ENCODE data around the gene VPS41.

VPS41 gene

DNA sequence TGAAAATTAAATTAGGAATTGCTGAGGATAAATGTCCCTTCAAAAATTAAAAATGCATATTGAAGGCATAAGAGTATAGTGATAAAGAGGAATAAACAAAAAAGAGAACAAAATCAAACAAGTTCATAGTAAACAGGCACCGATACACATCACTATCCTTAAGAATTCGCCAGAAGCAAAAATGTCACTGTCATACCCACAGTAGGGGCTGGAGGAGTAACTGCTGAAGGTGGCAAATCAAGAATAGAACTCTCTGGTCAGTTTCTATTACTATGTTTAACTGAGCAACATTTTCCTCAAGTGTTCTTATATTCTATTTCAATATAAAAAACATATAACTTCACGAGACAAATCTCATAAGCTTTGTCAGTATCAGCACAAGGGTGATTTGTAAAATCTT is 84.0 kb downstream of the VPS41 start:
- no peak overlapping the region for H3K27ac ChIP-seq
- H3K4me3 ChIP-seq: no peak overlapping the region
- H3K4me2 ChIP-seq: no peak overlapping the region
- H3K27me3 ChIP-seq: no peaks in the 10 kb centered on the region
- TF ChIP-seq Cebpa-rat (IDR thresholded peaks at IDR 0.05): no peak
- H3K4me1 ChIP-seq: peaks cover 11 to 21% (median 14%) of the 10 kb centered on the region in 10 experiments
- H3K9me3 ChIP-seq (replicated peaks in 1 of 11): peaks cover 14 to 20% (median 16%) of the 10 kb centered on the region in 11 experiments
- peaks cover 11 to 52% (median 20%) of the 10 kb centered on the region in 11 experiments; a peak in 16 of 22 replicates for H3K36me3 ChIP-seq
- peaks cover 0 to 47% (median 0%) of the 10 kb centered on the region in 11 experiments; a peak in 3 of 22 replicates for H4K20me1 ChIP-seq
- no peak overlapping the region for H3K9ac ChIP-seq

DNA sequence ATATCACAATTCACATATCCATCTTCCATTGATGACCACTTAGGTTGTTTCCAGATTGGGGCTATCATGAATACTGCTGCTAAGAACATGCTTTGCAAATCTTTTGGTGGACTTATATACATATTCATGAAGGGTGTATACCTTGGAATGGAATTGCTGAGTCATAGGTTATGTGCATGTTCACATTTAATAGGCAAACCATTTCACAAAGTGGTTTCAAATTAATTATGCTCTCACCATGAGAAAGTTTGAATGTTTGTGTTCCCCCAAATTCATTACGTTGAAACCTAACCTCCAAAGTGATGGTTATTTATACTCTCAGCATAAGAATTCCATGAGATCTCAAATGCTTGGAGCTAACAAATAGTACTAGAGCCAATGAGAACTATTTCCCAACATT is 86.4 kb downstream of the VPS41 start:
- Histone ChIP-seq H4K20me1 (peaks cover 0 to 37% (median 0%) of the 10 kb centered on the region in 11 experiments; a peak in 3 of 22 replicates), H3K4me1 (peaks cover 11 to 23% (median 14%) of the 10 kb centered on the region in 10 experiments), H3K9me3 (replicated peaks in 1 of 11) (peaks cover 16 to 27% (median 23%) of the 10 kb centered on the region in 11 experiments), H3K27me3 (no peaks in the 10 kb centered on the region), H3K9ac (no peak overlapping the region), H3K36me3 (peaks cover 21 to 64% (median 35%) of the 10 kb centered on the region in 11 experiments; a peak in 21 of 22 replicates), H3K4me2 (no peak overlapping the region), H3K4me3 (no peak overlapping the region), H3K27ac (no peak overlapping the region)
- TF ChIP-seq Cebpa-rat (IDR thresholded peaks at IDR 0.05): no peak

DNA sequence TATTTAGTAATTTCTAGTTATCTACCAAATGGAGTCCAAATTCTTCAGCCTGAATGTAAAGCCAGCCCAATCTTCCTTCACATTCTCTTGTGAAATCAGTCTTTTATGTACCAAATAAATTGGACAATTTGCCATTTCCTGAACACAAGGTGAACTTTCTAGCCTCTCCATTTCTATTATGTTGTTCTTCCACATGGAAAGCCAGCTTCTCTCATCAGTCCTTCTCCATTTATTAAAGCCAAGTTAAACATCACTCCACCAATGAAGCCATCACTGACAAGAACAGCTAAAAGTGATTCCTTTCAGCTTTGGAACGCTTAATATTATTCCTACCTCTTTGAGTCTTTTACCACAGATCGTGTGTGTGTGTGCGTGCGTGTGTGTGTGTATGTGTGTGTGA is 88.4 kb downstream of the VPS41 start:
- TF ChIP-seq Cebpa-rat (IDR thresholded peaks at IDR 0.05): no peak
- Histone ChIP-seq H3K4me1 (peaks cover under 1 to 12% (median 2%) of the 10 kb centered on the region in 10 experiments), H3K27me3 (no peaks in the 10 kb centered on the region), H3K36me3 (peaks cover 39 to 84% (median 55%) of the 10 kb centered on the region in 11 experiments), H3K4me3 (no peak overlapping the region), H3K27ac (no peak overlapping the region), H4K20me1 (peaks cover 0 to 21% (median 0%) of the 10 kb centered on the region in 11 experiments; a peak in 2 of 22 replicates), H3K4me2 (no peak overlapping the region), H3K9me3 (replicated peaks in 1 of 11) (peaks cover 35 to 47% (median 42%) of the 10 kb centered on the region in 11 experiments), H3K9ac (no peak overlapping the region)

DNA sequence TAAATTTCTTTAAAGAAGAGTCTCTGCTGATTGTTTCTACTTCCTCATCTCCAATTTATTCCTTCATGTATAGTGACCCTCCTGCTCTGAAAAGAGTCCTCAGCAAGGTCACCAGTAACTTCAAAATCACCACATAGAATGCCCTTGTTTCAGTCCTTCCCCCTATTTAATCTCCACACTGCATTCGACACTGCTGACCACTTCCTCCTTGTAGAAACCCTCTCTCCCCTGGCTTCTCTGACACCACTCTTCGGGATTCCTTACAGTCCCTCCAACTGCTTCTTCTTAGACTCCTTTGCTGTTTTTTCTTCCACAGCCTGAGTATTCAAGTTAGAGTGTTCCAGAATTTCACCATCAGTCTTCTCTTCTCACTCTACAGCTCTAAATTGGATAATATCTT is 89.5 kb downstream of the VPS41 start:
- no peak for TF ChIP-seq Cebpa-rat (IDR thresholded peaks at IDR 0.05)

DNA sequence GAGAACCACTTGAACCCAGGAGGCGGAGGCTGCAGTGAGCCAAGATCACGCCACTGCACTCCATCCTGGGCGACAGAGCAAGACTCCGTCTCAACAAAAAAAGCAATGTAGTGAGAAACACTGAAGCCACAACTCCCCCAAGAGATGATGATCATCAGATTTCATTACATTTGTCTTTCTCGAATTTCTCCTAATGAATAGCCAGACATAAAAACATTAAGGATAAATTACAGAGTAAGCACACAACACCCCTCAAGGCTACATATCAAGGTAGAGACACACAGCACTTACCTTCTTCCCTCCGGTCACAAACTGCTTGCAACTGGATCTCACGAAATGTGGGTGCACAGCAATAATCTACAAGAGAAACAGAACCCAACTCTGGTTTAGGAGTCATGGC is 91.5 kb downstream of the VPS41 start:
- no peak for TF ChIP-seq Cebpa-rat (IDR thresholded peaks at IDR 0.05)
- Histone ChIP-seq H3K4me3 (no peak overlapping the region), H4K20me1 (peaks cover 0 to 18% (median 0%) of the 10 kb centered on the region in 11 experiments; a peak in 3 of 22 replicates), H3K9me3 (replicated peaks in 1 of 11) (peaks cover 23 to 36% (median 33%) of the 10 kb centered on the region in 11 experiments), H3K4me2 (no peak overlapping the region), H3K27me3 (no peaks in the 10 kb centered on the region), H3K36me3 (peaks cover 39 to 91% (median 52%) of the 10 kb centered on the region in 11 experiments), H3K4me1 (peaks cover 0 to 8% (median 0%) of the 10 kb centered on the region in 10 experiments; a peak in 1 of 20 replicates), H3K27ac (no peak overlapping the region), H3K9ac (no peak overlapping the region)

More for the DNA sequence above, 89.5 kb downstream of the VPS41 start:
- H3K9me3 ChIP-seq (replicated peaks in 1 of 11): peaks cover 38 to 53% (median 50%) of the 10 kb centered on the region in 11 experiments
- no peaks in the 10 kb centered on the region for H3K27me3 ChIP-seq
- H3K4me2 ChIP-seq: no peak overlapping the region
- H3K9ac ChIP-seq: no peak overlapping the region
- H3K4me3 ChIP-seq: no peak overlapping the region
- H3K36me3 ChIP-seq: peaks cover 47 to 91% (median 64%) of the 10 kb centered on the region in 11 experiments
- H3K4me1 ChIP-seq: peaks cover 0 to 8% (median 0%) of the 10 kb centered on the region in 10 experiments; a peak in 1 of 20 replicates
- no peak overlapping the region for H3K27ac ChIP-seq
- peaks cover 0 to 11% (median 0%) of the 10 kb centered on the region in 11 experiments; a peak in 2 of 22 replicates for H4K20me1 ChIP-seq

DNA sequence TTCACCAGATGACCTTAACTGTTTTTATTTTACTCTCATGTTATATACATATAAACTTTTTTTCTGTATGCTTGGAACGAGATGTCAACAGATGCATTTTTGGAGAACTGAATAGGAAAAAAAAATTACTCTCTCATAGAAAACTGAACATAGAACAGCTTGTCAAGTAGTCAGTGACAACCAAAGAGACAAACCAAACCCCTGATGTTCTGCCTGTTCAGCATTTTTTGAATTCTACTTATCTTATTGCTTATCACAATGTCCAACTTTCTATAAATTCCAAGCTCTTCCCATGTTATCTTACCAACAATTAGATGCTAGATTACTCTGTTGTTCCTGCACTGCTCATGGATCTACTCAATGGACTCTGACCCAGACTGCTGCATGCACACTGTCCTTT is 95.2 kb downstream of the VPS41 start:
- no peaks in the 10 kb centered on the region for H3K4me1 ChIP-seq

DNA sequence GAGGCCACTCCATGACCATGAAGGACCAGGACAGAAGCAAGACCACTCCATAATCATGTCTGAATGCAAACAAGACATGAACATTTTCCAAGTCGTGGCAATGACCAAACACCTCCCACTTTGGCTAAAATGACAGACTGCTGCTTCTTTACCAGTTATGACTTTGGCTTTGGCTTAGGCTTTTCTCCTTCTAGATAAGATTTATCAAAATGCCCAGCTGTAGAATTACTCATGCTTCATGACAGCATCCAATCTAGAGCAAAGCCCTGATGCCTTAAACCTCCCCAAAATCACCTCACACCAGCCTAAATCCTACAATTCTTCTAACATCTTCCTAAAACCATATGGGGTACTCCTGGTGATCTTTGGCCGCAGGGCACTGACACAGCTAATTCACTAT is 102.1 kb downstream of the VPS41 start:
- no peak overlapping the region for H3K4me3 ChIP-seq
- H3K9me3 ChIP-seq (replicated peaks in 1 of 11): no peaks in the 10 kb centered on the region
- no peak overlapping the region for H3K9ac ChIP-seq
- peaks cover 0 to 32% (median 0%) of the 10 kb centered on the region in 11 experiments; a peak in 9 of 22 replicates for H3K36me3 ChIP-seq
- H3K4me1 ChIP-seq: no peaks in the 10 kb centered on the region
- H4K20me1 ChIP-seq: peaks cover 0 to 53% (median 0%) of the 10 kb centered on the region in 11 experiments; a peak in 4 of 22 replicates
- no peaks in the 10 kb centered on the region for H3K27me3 ChIP-seq
- H3K4me2 ChIP-seq: no peak overlapping the region
- TF ChIP-seq Cebpa-rat (IDR thresholded peaks at IDR 0.05): no peak
- no peak overlapping the region for H3K27ac ChIP-seq

More for the DNA sequence above, 95.2 kb downstream of the VPS41 start:
- H3K36me3 ChIP-seq: peaks cover 35 to 72% (median 43%) of the 10 kb centered on the region in 11 experiments
- no peak for TF ChIP-seq Cebpa-rat (IDR thresholded peaks at IDR 0.05)
- no peak overlapping the region for H3K4me2 ChIP-seq
- peaks cover 0 to 18% (median 0%) of the 10 kb centered on the region in 11 experiments; a peak in 3 of 22 replicates for H4K20me1 ChIP-seq
- no peak overlapping the region for H3K27ac ChIP-seq
- no peaks in the 10 kb centered on the region for H3K27me3 ChIP-seq
- H3K9ac ChIP-seq: no peak overlapping the region
- H3K4me3 ChIP-seq: no peak overlapping the region
- peaks cover 23 to 36% (median 32%) of the 10 kb centered on the region in 11 experiments for H3K9me3 ChIP-seq (replicated peaks in 1 of 11)

DNA sequence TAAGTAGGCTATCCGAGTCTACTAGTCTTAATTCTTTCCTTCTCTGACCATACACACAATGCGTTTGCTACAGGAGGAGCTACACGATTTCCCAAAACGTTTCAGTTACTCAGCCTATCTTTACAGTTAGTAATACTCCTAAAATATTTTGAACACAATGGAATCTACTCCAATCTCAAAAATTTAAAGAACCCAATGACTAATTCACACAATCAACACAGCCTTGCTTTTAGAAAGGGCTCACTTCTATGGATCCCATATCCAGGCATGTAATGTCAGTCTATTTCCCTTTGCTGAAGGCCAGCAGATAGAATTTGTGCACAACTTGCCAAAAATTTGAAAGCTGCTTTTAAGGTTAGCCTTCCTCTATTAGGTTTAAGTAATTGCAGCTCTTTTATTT is 107.2 kb downstream of the VPS41 start:
- H3K4me1 ChIP-seq: no peaks in the 10 kb centered on the region
- peaks cover 0 to 54% (median 0%) of the 10 kb centered on the region in 11 experiments; a peak in 4 of 22 replicates for H4K20me1 ChIP-seq
- no peaks in the 10 kb centered on the region for H3K27me3 ChIP-seq
- TF ChIP-seq Cebpa-rat (IDR thresholded peaks at IDR 0.05): no peak
- H3K4me3 ChIP-seq: no peak overlapping the region
- H3K9ac ChIP-seq: no peak overlapping the region
- peaks cover 0 to 35% (median 0%) of the 10 kb centered on the region in 11 experiments; a peak in 9 of 22 replicates for H3K36me3 ChIP-seq
- H3K9me3 ChIP-seq (replicated peaks in 1 of 11): no peaks in the 10 kb centered on the region
- no peak overlapping the region for H3K4me2 ChIP-seq
- no peak overlapping the region for H3K27ac ChIP-seq

DNA sequence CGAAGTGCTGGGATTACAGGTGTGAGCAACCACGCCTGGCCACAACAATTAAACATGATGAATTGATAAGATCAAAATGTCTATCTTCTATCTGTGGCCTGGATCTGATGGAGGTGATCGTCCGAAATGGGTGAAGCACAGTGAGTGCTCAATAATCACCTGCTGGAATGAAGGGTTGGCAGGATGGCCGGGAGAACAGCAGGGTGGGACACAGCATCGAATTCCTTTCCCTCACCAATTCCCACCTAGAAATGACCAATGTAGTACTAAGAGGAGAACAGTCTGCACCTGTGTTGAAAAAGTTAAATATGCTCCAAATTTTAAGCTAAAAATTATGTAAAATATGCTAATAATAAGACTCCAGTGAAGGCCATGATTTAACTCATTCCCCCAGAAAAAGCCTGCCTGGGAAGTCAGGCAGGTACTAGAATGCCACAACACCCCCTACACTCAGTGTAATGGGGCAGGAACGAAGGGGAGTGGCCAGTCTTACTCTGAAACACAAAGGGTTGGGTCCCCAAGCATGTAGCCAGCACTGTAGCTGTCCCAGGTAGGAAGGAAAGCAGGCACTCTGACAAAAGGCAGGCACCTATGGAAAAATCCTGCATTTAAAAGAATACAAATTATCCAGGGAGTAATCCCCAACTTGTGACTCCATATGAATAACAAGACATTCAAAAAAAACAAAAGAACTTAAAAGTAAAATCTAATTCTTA is 110.3 kb downstream of the VPS41 start:
- no peak overlapping the region for H3K9ac ChIP-seq

More for the DNA sequence above, 110.3 kb downstream of the VPS41 start:
- Histone ChIP-seq H3K27me3 (no peaks in the 10 kb centered on the region), H3K9me3 (replicated peaks in 1 of 11) (no peaks in the 10 kb centered on the region), H3K4me3 (no peak overlapping the region), H3K4me2 (no peak overlapping the region), H3K4me1 (peaks cover 0 to 13% (median 0%) of the 10 kb centered on the region in 10 experiments; a peak in 2 of 20 replicates), H3K36me3 (peaks cover 0 to 44% (median 14%) of the 10 kb centered on the region in 11 experiments; a peak in 12 of 22 replicates), H3K27ac (no peak overlapping the region), H4K20me1 (peaks cover 0 to 38% (median 0%) of the 10 kb centered on the region in 11 experiments; a peak in 3 of 22 replicates)
- TF ChIP-seq Cebpa-rat (IDR thresholded peaks at IDR 0.05): no peak

All from BLaER1 treated with 17β-estradiol and CSF1 and Interleukin-3, amounts not matched to agents 10 nM and 100 nM (cell line).